SK-N-SH (cell line): Measurements from ENCODE around the gene DEGS2.

ENCODE experiments used
- IRF3 ChIP-seq: fragments of 150-350 bp; IDR thresholded peaks from 2 replicates; pipeline ENCODE4 v1.6.1; 2016; ENCODE audit warnings: mild to moderate bottlenecking, low read depth, low read length
- NFIC ChIP-seq: IDR thresholded peaks from 2 replicates; pipeline ENCODE4 v1.4.0; 2012; ENCODE audit warnings: borderline replicate concordance
- RAD21 ChIP-seq: IDR thresholded peaks from 2 replicates; pipeline ENCODE4 v1.6.1; 2012; ENCODE audit warnings: mild to moderate bottlenecking, low read length
- TAF1 ChIP-seq: IDR thresholded peaks from 2 replicates; pipeline ENCODE4 v1.6.1; 2012; ENCODE audit warnings: low read depth, mild to moderate bottlenecking, low read length, moderate library complexity, borderline replicate concordance
- TF ChIP-seq, protein P1 (sequence below): fragments of 200-600 bp; sonication (generic); IDR thresholded peaks from 2 replicates; pipeline ENCODE4 v1.6.1; 2017; ENCODE audit warnings: antibody characterized with exemption, mild to moderate bottlenecking, moderate library complexity

DNA sequence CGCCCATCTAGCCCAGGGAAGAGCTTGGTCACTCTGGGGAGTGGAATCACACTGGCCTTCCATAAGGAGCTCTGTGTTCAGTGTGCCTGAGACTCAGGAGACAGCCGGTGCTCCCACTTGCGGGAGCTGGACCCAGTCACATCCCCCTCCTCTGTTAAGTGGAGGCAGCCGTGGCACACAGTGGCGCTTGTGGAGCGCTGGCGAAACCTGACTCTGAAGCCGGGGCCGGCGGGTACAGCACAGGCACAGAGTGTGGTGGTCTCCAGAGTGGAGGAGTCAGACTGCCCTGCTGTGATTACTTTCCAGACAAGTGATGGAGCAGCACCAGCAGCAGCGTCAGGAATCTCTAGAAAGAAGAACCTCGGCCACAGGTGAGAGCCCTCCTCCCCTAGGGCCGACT, 33.0 kb downstream of the DEGS2 start:
- TF ChIP-seq, protein P1, sequence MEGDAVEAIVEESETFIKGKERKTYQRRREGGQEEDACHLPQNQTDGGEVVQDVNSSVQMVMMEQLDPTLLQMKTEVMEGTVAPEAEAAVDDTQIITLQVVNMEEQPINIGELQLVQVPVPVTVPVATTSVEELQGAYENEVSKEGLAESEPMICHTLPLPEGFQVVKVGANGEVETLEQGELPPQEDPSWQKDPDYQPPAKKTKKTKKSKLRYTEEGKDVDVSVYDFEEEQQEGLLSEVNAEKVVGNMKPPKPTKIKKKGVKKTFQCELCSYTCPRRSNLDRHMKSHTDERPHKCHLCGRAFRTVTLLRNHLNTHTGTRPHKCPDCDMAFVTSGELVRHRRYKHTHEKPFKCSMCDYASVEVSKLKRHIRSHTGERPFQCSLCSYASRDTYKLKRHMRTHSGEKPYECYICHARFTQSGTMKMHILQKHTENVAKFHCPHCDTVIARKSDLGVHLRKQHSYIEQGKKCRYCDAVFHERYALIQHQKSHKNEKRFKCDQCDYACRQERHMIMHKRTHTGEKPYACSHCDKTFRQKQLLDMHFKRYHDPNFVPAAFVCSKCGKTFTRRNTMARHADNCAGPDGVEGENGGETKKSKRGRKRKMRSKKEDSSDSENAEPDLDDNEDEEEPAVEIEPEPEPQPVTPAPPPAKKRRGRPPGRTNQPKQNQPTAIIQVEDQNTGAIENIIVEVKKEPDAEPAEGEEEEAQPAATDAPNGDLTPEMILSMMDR = no peak
- no peak for TF ChIP-seq TAF1
- no peak for TF ChIP-seq RAD21
- TF ChIP-seq NFIC = no peak
- TF ChIP-seq IRF3 = no peak
